ENCODE measurements around the gene MACROD2. TPM values are rescaled to one million over a fixed set of nuclear protein-coding genes. Genes with fewer than 3 reads are reported as not detected.
A peak's percentile ranks its signal among the peaks of the same experiment; 100 is the strongest.

The MACROD2 gene
- total RNA-seq, 1 experiment from 2014 or later, result 3.4 TPM

- no peak for DNase-seq (ENCODE audit: low read depth)
- in situ Hi-C loops (cut with HindIII; ENCODE audit: low pct_unique_long_range_greater_than_20kb, low sequenced_read_pairs), result no loop called here
Measured at GRCh38 chr20:14561741-14562221, 566.5 kb downstream of the MACROD2 start.

GRCh38 chr20:14562981-14563380 is 567.7 kb downstream of the MACROD2 start:
- in situ Hi-C loops (cut with HindIII; ENCODE audit: low pct_unique_long_range_greater_than_20kb, low sequenced_read_pairs), result no loop called here
- no peak for DNase-seq (ENCODE audit: low read depth)

GRCh38 chr20:14566505-14566904 is 571.2 kb downstream of the MACROD2 start:
- DNase-seq (ENCODE audit: low read depth), result no peak
- in situ Hi-C loops (cut with HindIII; ENCODE audit: low pct_unique_long_range_greater_than_20kb, low sequenced_read_pairs), result no loop called here

- in situ Hi-C loops (cut with HindIII; ENCODE audit: low pct_unique_long_range_greater_than_20kb, low sequenced_read_pairs), result no loop called here
- no peak for DNase-seq (ENCODE audit: low read depth)
Measured at GRCh38 chr20:14568225-14568624, 572.9 kb downstream of the MACROD2 start.

GRCh38 chr20:14568701-14569100 is 573.4 kb downstream of the MACROD2 start:
- in situ Hi-C loops (cut with HindIII; ENCODE audit: low pct_unique_long_range_greater_than_20kb, low sequenced_read_pairs), result no loop called here
- no peak for DNase-seq (ENCODE audit: low read depth)

GRCh38 chr20:14569641-14570040 is 574.3 kb downstream of the MACROD2 start:
- in situ Hi-C loops (cut with HindIII; ENCODE audit: low pct_unique_long_range_greater_than_20kb, low sequenced_read_pairs), result no loop called here
- DNase-seq (ENCODE audit: low read depth), result no peak

- DNase-seq (ENCODE audit: low read depth), result no peak
- in situ Hi-C loops (cut with HindIII; ENCODE audit: low pct_unique_long_range_greater_than_20kb, low sequenced_read_pairs), result no loop called here
Measured at GRCh38 chr20:14570811-14571210, 575.5 kb downstream of the MACROD2 start.

GRCh38 chr20:14573676-14574075 is 578.4 kb downstream of the MACROD2 start:
- no peak for DNase-seq (ENCODE audit: low read depth)
- in situ Hi-C loops (cut with HindIII; ENCODE audit: low pct_unique_long_range_greater_than_20kb, low sequenced_read_pairs), result no loop called here

- in situ Hi-C loops (cut with HindIII; ENCODE audit: low pct_unique_long_range_greater_than_20kb, low sequenced_read_pairs), result no loop called here
- no peak for DNase-seq (ENCODE audit: low read depth)
Measured at GRCh38 chr20:14576196-14576877, 581.0 kb downstream of the MACROD2 start.

GRCh38 chr20:14580418-14581074 is 585.2 kb downstream of the MACROD2 start:
- DNase-seq (ENCODE audit: low read depth), result no peak
- in situ Hi-C loops (cut with HindIII; ENCODE audit: low pct_unique_long_range_greater_than_20kb, low sequenced_read_pairs), result no loop called here

GRCh38 chr20:14581731-14582130 is 586.4 kb downstream of the MACROD2 start:
- no peak for DNase-seq (ENCODE audit: low read depth)
- in situ Hi-C loops (cut with HindIII; ENCODE audit: low pct_unique_long_range_greater_than_20kb, low sequenced_read_pairs), result no loop called here

- peak; percentile 12 for DNase-seq (ENCODE audit: low read depth)
- in situ Hi-C loops (cut with HindIII; ENCODE audit: low pct_unique_long_range_greater_than_20kb, low sequenced_read_pairs), result no loop called here
Measured at GRCh38 chr20:14582855-14583254, 587.5 kb downstream of the MACROD2 start.

- in situ Hi-C loops (cut with HindIII; ENCODE audit: low pct_unique_long_range_greater_than_20kb, low sequenced_read_pairs), result no loop called here
- DNase-seq (ENCODE audit: low read depth), result peak; percentile 58
Measured at GRCh38 chr20:14583413-14583812, 588.1 kb downstream of the MACROD2 start.

GRCh38 chr20:14589383-14589782 is 594.1 kb downstream of the MACROD2 start:
- in situ Hi-C loops (cut with HindIII; ENCODE audit: low pct_unique_long_range_greater_than_20kb, low sequenced_read_pairs), result no loop called here

GRCh38 chr20:14595051-14595450 is 599.7 kb downstream of the MACROD2 start:
- DNase-seq (ENCODE audit: low read depth), result no peak
- in situ Hi-C loops (cut with HindIII; ENCODE audit: low pct_unique_long_range_greater_than_20kb, low sequenced_read_pairs), result no loop called here

More at GRCh38 chr20:14589383-14589782, 594.1 kb downstream of the MACROD2 start:
- no peak for DNase-seq (ENCODE audit: low read depth)

- no peak for DNase-seq (ENCODE audit: low read depth)
- in situ Hi-C loops (cut with HindIII; ENCODE audit: low pct_unique_long_range_greater_than_20kb, low sequenced_read_pairs), result no loop called here
Measured at GRCh38 chr20:14597206-14597715, 601.9 kb downstream of the MACROD2 start.

GRCh38 chr20:14599613-14600012 is 604.3 kb downstream of the MACROD2 start:
- no peak for DNase-seq (ENCODE audit: low read depth)
- in situ Hi-C loops (cut with HindIII; ENCODE audit: low pct_unique_long_range_greater_than_20kb, low sequenced_read_pairs), result no loop called here

GRCh38 chr20:14600527-14600926 is 605.2 kb downstream of the MACROD2 start:
- in situ Hi-C loops (cut with HindIII; ENCODE audit: low pct_unique_long_range_greater_than_20kb, low sequenced_read_pairs), result no loop called here
- no peak for DNase-seq (ENCODE audit: low read depth)

- in situ Hi-C loops (cut with HindIII; ENCODE audit: low pct_unique_long_range_greater_than_20kb, low sequenced_read_pairs), result no loop called here
- DNase-seq (ENCODE audit: low read depth), result no peak
Measured at GRCh38 chr20:14604143-14604542, 608.8 kb downstream of the MACROD2 start.
